K562 (cell line): ENCODE results near the gene BICD1. TPM values are rescaled to one million over a fixed set of nuclear protein-coding genes. Genes with fewer than 3 reads are reported as not detected.

ENCODE experiments used
- ATAC-seq: fragments of 200-7000 bp; cut with Tn5 transposase; 3 replicates; pipeline ENCODE4 v1.9.1; 2020; ENCODE audit warnings: moderate library complexity
- BruUV-seq: library from RNA; stranded (reverse); fragments of 400-500 nt; replicated peaks from 2 replicates; lab custom pipeline; 2021; lab: Mats Ljungman, UMichigan
- CTCF ChIA-PET: fragments of 300-600 bp; formaldehyde crosslinking; extraction: SDS; loops from one replicate; lab custom pipeline; 2021; ENCODE audit warnings: low intra/inter-chr PET ratio; lab: Yijun Ruan, JAX
- POLR2A ChIA-PET: fragments of 300-600, 350-650 bp; sonication (Branson Sonifier 250); formaldehyde crosslinking; extraction: SDS; loops from one replicate; lab custom pipeline; 2021; ENCODE audit warnings: antibody characterized with exemption, inconsistent platforms; lab: Yijun Ruan, JAX
- DNase-seq, 4 experiments: peaks; one replicate each; pipeline versions ENCODE4 v3.0.0 to v3.0.0-alpha.2; 2011 to 2018; ENCODE audit warnings: low spot score in 3 of 4, mixed read lengths in 3 of 4; ENCODE audit errors: extremely low read depth in 1 of 4
- FAIRE-seq: peaks from 2 replicates; lab custom pipeline; 2011; peaks lifted over from hg19 to GRCh38; lab: Jason Lieb, UNC
- H2AFZ ChIP-seq: 2 replicates; pipeline ENCODE4 v1.6.0; 2011; ENCODE audit warnings: low read depth, low read length, control low read depth, inconsistent platforms
- H3K27ac ChIP-seq: fragments of 200-600 bp; 3 replicates; pipeline ENCODE4 v1.8.0; 2011; ENCODE audit warnings: low read depth, mild to moderate bottlenecking, control low read depth, inconsistent platforms, low read length, moderate library complexity, mixed read lengths; ENCODE audit errors: extremely low read depth
- H3K27me3 ChIP-seq, 2 experiments: fragments of 300-600 bp in 1 of 2; 2 replicates in 1 of 2; 3 replicates in 1 of 2; pipeline versions ENCODE4 v1.6.0 to v1.8.0; 2011; ENCODE audit warnings: inconsistent platforms in 2 of 2, low read length in 2 of 2, mild to moderate bottlenecking in 1 of 2, mixed read lengths in 1 of 2, moderate library complexity in 1 of 2; ENCODE audit not compliant: control insufficient read depth in 2 of 2, insufficient read depth in 2 of 2
- H3K36me3 ChIP-seq: fragments of 300-600 bp; 3 replicates; pipeline ENCODE4 v1.8.0; 2011; ENCODE audit warnings: mild to moderate bottlenecking, low read length, inconsistent platforms; ENCODE audit not compliant: control insufficient read depth, insufficient read depth
- H3K4me1 ChIP-seq, 2 experiments: fragments of 200-600 bp in 1 of 2; replicated peaks in 1 of 2; 2 replicates in 1 of 2; 3 replicates in 1 of 2; pipeline versions ENCODE4 v1.5.1 to v1.8.0; 2011; ENCODE audit warnings: inconsistent platforms in 2 of 2, low read length in 2 of 2, mild to moderate bottlenecking in 1 of 2, mixed read lengths in 1 of 2, moderate library complexity in 1 of 2; ENCODE audit not compliant: control insufficient read depth in 2 of 2, insufficient read depth in 2 of 2
- H3K4me2 ChIP-seq: 2 replicates; pipeline ENCODE4 v1.6.1; 2011; ENCODE audit warnings: low read length, control low read depth, inconsistent platforms, mixed read lengths; ENCODE audit not compliant: insufficient read depth
- H3K4me3 ChIP-seq: fragments of 200-600 bp; sonication (generic), shearing (Covaris generic); 2 replicates; pipeline ENCODE4 v1.5.1; 2016; ENCODE audit warnings: control low read depth, inconsistent platforms
- H3K79me2 ChIP-seq: fragments of 200-600 bp; 3 replicates; pipeline ENCODE4 v1.8.0; 2011; ENCODE audit warnings: low read length, inconsistent platforms; ENCODE audit not compliant: control insufficient read depth, insufficient read depth
- H3K9ac ChIP-seq, 2 experiments: 2 replicates each; pipeline versions ENCODE4 v1.6.0 to v1.6.1; 2011; ENCODE audit warnings: low read depth in 2 of 2, low read length in 2 of 2, control low read depth in 1 of 2, inconsistent platforms in 1 of 2, mild to moderate bottlenecking in 1 of 2, mixed read lengths in 1 of 2; ENCODE audit not compliant: insufficient read depth in 1 of 2
- H3K9me1 ChIP-seq: one replicate; pipeline ENCODE4 v1.6.0; 2011; ENCODE audit warnings: inconsistent platforms, mild to moderate bottlenecking, low read length, moderate library complexity; ENCODE audit not compliant: control insufficient read depth, insufficient read depth
- H3K9me3 ChIP-seq: replicated peaks from 2 replicates; pipeline ENCODE4 v1.5.1; 2011; ENCODE audit warnings: low read depth, low read length, inconsistent platforms; ENCODE audit not compliant: control insufficient read depth, insufficient read depth
- H4K20me1 ChIP-seq: replicated peaks from 2 replicates; pipeline ENCODE4 v1.6.1; 2011; ENCODE audit warnings: low read length, inconsistent platforms, mixed read lengths; ENCODE audit not compliant: control insufficient read depth, insufficient read depth
- CTBP1 ChIP-seq: fragments of 450-650 bp; IDR thresholded peaks from 2 replicates; pipeline ENCODE4 v1.6.1; 2016; ENCODE audit warnings: borderline replicate concordance
- ERF ChIP-seq: fragments of 450-650 bp; formaldehyde crosslinking; IDR thresholded peaks from 2 replicates; pipeline ENCODE4 v1.4.0; 2020; ENCODE audit warnings: mild to moderate bottlenecking, mixed read lengths
- GTF2F1 ChIP-seq: IDR thresholded peaks from 2 replicates; pipeline ENCODE4 v1.6.1; 2011; ENCODE audit warnings: low read depth, low read length, improper control_type of control experiment
- HNRNPLL ChIP-seq: fragments of 200-400 bp; formaldehyde crosslinking; IDR thresholded peaks from 2 replicates; pipeline ENCODE4 v1.6.1; 2017; ENCODE audit warnings: low read length, low read depth, mild to moderate bottlenecking; ENCODE audit not compliant: poor library complexity, severe bottlenecking
- KLF1 ChIP-seq: fragments of 450-650 bp; IDR thresholded peaks from 2 replicates; pipeline ENCODE4 v1.6.1; 2016; ENCODE audit warnings: missing genetic modification characterization, missing compliant biosample characterization
- MYNN ChIP-seq, 2 experiments: sonication (generic); formaldehyde crosslinking in 1 of 2; IDR thresholded peaks; 2 replicates each; pipeline versions ENCODE4 v1.5.0 to v1.6.1; 2016 to 2020; ENCODE audit warnings: antibody characterized with exemption in 1 of 2, missing genetic modification reagents in 1 of 2
- NR2F6 ChIP-seq: fragments of 450-650 bp; formaldehyde crosslinking; IDR thresholded peaks from 2 replicates; pipeline ENCODE4 v1.4.0; 2020; ENCODE audit warnings: mild to moderate bottlenecking
- PHB ChIP-seq: fragments of 250-450 bp; sonication (Bioruptor Pico); IDR thresholded peaks from 2 replicates; pipeline ENCODE4 v1.5.0; 2021
- POLR2AphosphoS5 ChIP-seq: IDR thresholded peaks from 2 replicates; pipeline ENCODE4 v1.6.1; 2011; ENCODE audit warnings: mild to moderate bottlenecking, low read depth, low read length, moderate library complexity; ENCODE audit not compliant: control insufficient read depth, insufficient read depth
- POLR2H ChIP-seq: IDR thresholded peaks from 2 replicates; pipeline ENCODE4 v1.6.1; 2016; ENCODE audit warnings: missing genetic modification characterization, low read depth, mild to moderate bottlenecking, control low read depth, missing compliant biosample characterization, moderate library complexity
- RBFOX2 ChIP-seq: fragments of 200-400 bp; formaldehyde crosslinking; IDR thresholded peaks from 2 replicates; pipeline ENCODE4 v1.6.1; 2017; ENCODE audit warnings: low read depth, mild to moderate bottlenecking, low read length, moderate library complexity
- SAFB ChIP-seq: fragments of 200-400 bp; formaldehyde crosslinking; IDR thresholded peaks from 2 replicates; pipeline ENCODE4 v1.6.1; 2017; ENCODE audit warnings: low read depth, low read length, borderline replicate concordance
- SMARCA5 ChIP-seq: fragments of 450-650 bp; IDR thresholded peaks from 2 replicates; pipeline ENCODE4 v1.6.1; 2016
- SNRNP70 ChIP-seq: fragments of 200-400 bp; formaldehyde crosslinking; optimal IDR thresholded peaks from 2 replicates; pipeline ENCODE3; 2017; ENCODE audit warnings: low read depth, low read length
- SRSF1 ChIP-seq: fragments of 200-400 bp; formaldehyde crosslinking; IDR thresholded peaks from 2 replicates; pipeline ENCODE4 v1.6.1; 2017; ENCODE audit warnings: mild to moderate bottlenecking, low read depth, low read length, moderate library complexity
- STAT5A ChIP-seq: IDR thresholded peaks from 2 replicates; pipeline ENCODE4 v1.6.1; 2012; ENCODE audit warnings: low read length, inconsistent platforms, borderline replicate concordance
- TEAD1 ChIP-seq, 2 experiments: fragments of 450-650 bp in 1 of 2; sonication (generic) in 1 of 2; formaldehyde crosslinking; IDR thresholded peaks; 2 replicates each; pipeline versions ENCODE4 v1.4.0 to v1.8.0; 2020 to 2022; ENCODE audit warnings: mild to moderate bottlenecking in 2 of 2, missing genetic modification reagents in 1 of 2
- ZKSCAN1 ChIP-seq: fragments of 150-350 bp; IDR thresholded peaks from 2 replicates; pipeline ENCODE4 v1.6.1; 2016; ENCODE audit warnings: low read depth, low read length
- ZNF212 ChIP-seq: fragments of 450-650 bp; formaldehyde crosslinking; IDR thresholded peaks from 2 replicates; pipeline ENCODE4 v1.4.0; 2020; ENCODE audit warnings: mild to moderate bottlenecking
- ZNF263 ChIP-seq: sonication (generic); formaldehyde crosslinking; IDR thresholded peaks from 2 replicates; pipeline ENCODE4 v1.8.0; 2022; ENCODE audit warnings: mild to moderate bottlenecking, missing genetic modification reagents, borderline replicate concordance
- ZZZ3 ChIP-seq: fragments of 450-650 bp; IDR thresholded peaks from 2 replicates; pipeline ENCODE4 v1.6.1; 2016; ENCODE audit warnings: antibody characterized with exemption, mild to moderate bottlenecking, moderate library complexity
- WGBS: fragments of 100-300 bp; shearing (Covaris generic); methylation state at CpG from one replicate; pipeline ENCODE4 v1.1.6; 2016; ENCODE audit warnings: low coverage, mixed read lengths; ENCODE audit not compliant: insufficient coverage; ENCODE audit errors: missing lambda C conversion rate; 5-methylcytosine and 5-hydroxymethylcytosine counted together
- in situ Hi-C: fragments of 300-500 bp; cut with MboI; formaldehyde crosslinking; loops from 4 replicates; pipeline ENCODE4 v1.15.0; 2018; ENCODE audit warnings: inconsistent platforms, mixed read lengths
- intact Hi-C: fragments of 100-400 bp; cut with micrococcal nuclease; formaldehyde crosslinking; loops from 2 replicates; pipeline ENCODE4 v1.14.2; 2022
- polyA plus RNA-seq, 8 experiments: library from polyadenylated mRNA; depleted of rRNA in 4 of 8; stranded (reverse) in 5 of 8; unstranded in 3 of 8; fragments of >200 nt; fragmentation: Nextera tagmentation in 2 of 8; fragmentation: Illumina TruSeq in 1 of 8; extraction: Ambion mirVana in 2 of 8; extraction: Trizol in 1 of 8; gene quantifications; 2 replicates each; pipeline versions ENCODE4 v1.2.1 to v1.2.3, GENCODE V29; 2011 to 2014; ENCODE audit warnings: inconsistent platforms in 1 of 8, missing spikeins in 1 of 8
- total RNA-seq, 7 experiments: library from RNA; depleted of rRNA in 6 of 7; stranded (reverse); fragments of >200 nt in 6 of 7; fragmentation: Illumina TruSeq in 2 of 7; extraction: Trizol in 2 of 7; gene quantifications; 2 replicates each; pipeline versions ENCODE4 v1.2.1 to v1.2.3, GENCODE V29; 2011 to 2021; ENCODE audit warnings: low replicate concordance in 1 of 7
- TF ChIP-seq, protein P1 (sequence below), 2 experiments: fragments of 450-650 bp; IDR thresholded peaks; 2 replicates each; pipeline ENCODE4 v1.6.1; 2016

The BICD1 gene
- total and polyA plus RNA-seq, 9 of the 15 experiments (the other 6 are each of a cell fraction or from before 2014, with no cell fraction given) = 3.5 to 21.1 (median 12.5) TPM

DNA sequence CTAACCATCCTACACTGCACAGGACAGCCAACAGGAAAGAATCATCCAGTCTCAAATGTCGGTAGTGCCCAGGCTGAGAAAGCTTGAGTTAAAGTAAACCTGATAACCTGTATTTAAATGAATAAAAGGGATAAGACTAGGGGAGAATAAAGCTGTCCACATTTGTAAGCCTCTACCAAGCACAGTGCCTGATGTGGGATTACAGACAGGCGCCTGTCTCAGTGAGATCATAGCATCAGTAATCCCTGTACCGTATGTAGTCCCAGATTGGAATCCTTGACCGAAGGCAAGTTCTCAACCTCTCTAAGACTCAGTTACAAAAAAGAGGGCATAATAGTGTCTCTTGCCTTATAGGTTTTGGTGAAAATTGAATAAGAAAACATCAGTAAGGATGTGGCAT, 59.9 kb downstream of the BICD1 start (continued):
- TF ChIP-seq CTBP1 (no peak), TEAD1 (CRISPR knock-in tag; IDR thresholded peaks at IDR 0.05) (no peak), POLR2H (tag) (no peak)
- TF ChIP-seq, all 486 proteins: peak for 0

DNA sequence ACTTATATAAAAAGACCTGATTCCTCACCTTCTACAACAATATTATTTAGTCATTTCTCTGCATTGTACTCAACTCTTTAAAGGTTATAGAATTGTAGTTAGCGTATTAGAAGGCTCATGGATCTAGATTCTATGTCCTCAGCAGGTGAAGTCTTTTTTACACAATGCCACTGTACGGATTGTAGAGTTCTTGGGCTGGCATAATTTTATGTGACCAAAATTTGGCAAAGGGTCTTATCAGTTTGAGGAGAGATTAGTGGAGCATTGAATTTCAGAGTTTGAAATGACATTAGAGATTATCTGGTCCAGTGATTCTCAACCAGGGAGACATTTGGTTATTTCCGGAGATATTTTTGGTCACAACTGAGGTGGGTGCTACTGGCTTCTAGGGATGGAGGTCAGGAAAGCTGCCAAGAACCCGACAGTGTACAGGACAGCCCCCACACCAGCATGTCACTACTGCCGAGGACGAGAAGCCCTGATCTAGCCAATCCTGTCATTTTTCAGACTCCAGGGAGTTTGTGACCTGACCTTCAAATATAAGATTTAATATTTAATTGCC, 63.9 kb downstream of the BICD1 start:
- no peak for ATAC-seq
- in situ Hi-C loops (no loop called here), intact Hi-C loops (no loop called here)
- ChIA-PET POLR2A (no interaction called here), CTCF (no interaction called here)
- Histone ChIP-seq H4K20me1 (no peaks in the 10 kb centered on the region), H3K36me3 (no peaks in the 10 kb centered on the region), H3K9me1 (no peaks in the 10 kb centered on the region), H3K4me3 (no peak overlapping the region), H3K27ac (no peak overlapping the region), H3K9ac (no peak overlapping the region), H3K79me2 (no peaks in the 10 kb centered on the region), H3K4me1 (no peaks in the 10 kb centered on the region), H2AFZ (no peak overlapping the region), H3K27me3 (no peaks in the 10 kb centered on the region), H3K9me3 (peaks cover 3% of the 10 kb centered on the region; the same call in 1 of the 2 replicates), H3K4me2 (no peak overlapping the region)
- TF ChIP-seq SRSF1 (no peak), GTF2F1 (no peak), ZNF263 (CRISPR knock-in tag) (no peak), ZKSCAN1 (no peak), SAFB (no peak), MYNN (IDR thresholded peaks at IDR 0.05) (no peak), MYNN (CRISPR knock-in tag; IDR thresholded peaks at IDR 0.05) (no peak), STAT5A (no peak), ZZZ3 (no peak), SMARCA5 (no peak), NR2F6 (CRISPR knock-in tag) (no peak), SNRNP70 (no peak), PHB (CRISPR knock-in tag) (no peak), RBFOX2 (no peak), ERF (CRISPR knock-in tag) (no peak), HNRNPLL (no peak), POLR2AphosphoS5 (no peak), ZNF212 (CRISPR knock-in tag) (no peak), KLF1 (no peak)
- TF ChIP-seq, protein P1, sequence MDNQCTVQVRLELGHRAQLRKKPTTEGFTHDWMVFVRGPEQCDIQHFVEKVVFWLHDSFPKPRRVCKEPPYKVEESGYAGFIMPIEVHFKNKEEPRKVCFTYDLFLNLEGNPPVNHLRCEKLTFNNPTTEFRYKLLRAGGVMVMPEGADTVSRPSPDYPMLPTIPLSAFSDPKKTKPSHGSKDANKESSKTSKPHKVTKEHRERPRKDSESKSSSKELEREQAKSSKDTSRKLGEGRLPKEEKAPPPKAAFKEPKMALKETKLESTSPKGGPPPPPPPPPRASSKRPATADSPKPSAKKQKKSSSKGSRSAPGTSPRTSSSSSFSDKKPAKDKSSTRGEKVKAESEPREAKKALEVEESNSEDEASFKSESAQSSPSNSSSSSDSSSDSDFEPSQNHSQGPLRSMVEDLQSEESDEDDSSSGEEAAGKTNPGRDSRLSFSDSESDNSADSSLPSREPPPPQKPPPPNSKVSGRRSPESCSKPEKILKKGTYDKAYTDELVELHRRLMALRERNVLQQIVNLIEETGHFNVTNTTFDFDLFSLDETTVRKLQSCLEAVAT (IDR thresholded peaks at IDR 0.05) = no peak
- no peak for FAIRE-seq
- BruUV-seq = no TSS peak
- 37% methylated on average over 6 of the region's 6 CpGs for WGBS
- DNase-seq = no peak
